Skin of body (tissue), 2 donors: ENCODE data around the gene RAB11FIP5. TPM values are rescaled to one million over a fixed set of nuclear protein-coding genes. Genes with fewer than 3 reads are reported as not detected.

Source experiments
- DNase-seq: peaks from one replicate; lab custom pipeline; 2025; lab: John Stamatoyannopoulos, UW
- total RNA-seq: library from RNA; depleted of rRNA; stranded (reverse); fragments of >200 nt; gene quantifications from one replicate; pipeline ENCODE4 v1.2.3, GENCODE V29; 2014

The RAB11FIP5 gene
- total RNA-seq, 1 donor from 2014 or later = 9.9 TPM

DNA sequence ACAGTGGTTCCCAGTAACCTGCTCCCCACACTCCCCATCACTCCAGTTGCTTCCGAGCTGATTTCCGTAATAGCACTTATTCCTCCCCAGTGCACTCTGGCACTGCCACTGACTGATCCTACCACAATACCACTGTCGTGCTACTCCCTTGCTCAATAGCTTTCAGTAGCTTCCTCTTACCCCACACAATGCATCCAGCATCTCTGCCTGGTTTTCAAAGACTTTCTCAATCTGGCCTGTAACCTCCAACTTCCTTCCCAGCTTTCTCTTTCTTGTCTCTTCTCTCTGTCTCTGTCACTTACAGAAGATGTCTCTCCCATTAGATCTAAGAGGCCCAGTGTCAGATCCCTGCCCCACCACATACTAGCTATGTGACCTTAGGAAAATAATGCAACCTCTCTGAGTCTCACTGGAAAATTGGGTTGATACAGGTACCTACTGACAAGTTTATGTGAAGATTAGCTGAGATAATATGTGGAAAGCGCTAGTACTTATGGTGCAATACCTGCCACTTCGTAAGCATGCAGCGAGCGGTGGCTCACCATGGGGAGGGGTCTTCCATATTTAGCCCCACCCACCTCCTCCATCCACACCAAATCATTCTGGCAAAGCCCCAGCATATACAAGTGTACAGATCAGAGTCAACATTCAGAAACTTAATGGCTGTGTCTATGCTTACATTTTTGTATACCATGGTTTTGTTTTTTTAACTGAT, 77.9 kb downstream of the RAB11FIP5 start:
- DNase-seq = no peak

DNA sequence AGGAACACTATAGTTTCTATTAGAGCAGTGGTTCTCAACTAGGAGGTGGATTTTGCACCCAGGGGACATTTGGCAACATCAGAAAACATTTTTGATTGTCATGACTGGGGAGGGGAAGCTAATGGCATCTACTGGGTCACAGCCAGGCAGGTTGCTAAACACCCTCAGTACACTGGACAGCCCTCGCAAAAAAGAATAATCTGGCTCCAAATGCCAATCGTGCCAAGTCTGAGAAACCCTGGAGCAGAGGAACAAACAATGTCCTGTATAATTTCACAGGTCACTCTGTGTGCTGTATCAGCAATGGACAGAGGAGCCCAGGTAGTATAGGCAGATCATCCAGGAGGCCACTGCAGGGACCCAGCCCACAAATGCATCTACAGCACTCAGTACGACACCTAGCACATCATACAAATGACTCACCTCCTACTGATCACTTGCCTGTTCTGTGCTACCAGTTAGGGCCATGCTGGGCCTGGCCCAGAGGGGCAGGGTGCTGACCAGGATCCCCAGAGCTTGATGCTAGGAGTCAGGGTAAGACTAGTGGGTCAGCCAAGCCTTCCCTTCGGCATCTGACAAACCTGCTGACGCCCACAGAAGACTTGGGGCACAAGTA, 78.9 kb downstream of the RAB11FIP5 start:
- DNase-seq = no peak

DNA sequence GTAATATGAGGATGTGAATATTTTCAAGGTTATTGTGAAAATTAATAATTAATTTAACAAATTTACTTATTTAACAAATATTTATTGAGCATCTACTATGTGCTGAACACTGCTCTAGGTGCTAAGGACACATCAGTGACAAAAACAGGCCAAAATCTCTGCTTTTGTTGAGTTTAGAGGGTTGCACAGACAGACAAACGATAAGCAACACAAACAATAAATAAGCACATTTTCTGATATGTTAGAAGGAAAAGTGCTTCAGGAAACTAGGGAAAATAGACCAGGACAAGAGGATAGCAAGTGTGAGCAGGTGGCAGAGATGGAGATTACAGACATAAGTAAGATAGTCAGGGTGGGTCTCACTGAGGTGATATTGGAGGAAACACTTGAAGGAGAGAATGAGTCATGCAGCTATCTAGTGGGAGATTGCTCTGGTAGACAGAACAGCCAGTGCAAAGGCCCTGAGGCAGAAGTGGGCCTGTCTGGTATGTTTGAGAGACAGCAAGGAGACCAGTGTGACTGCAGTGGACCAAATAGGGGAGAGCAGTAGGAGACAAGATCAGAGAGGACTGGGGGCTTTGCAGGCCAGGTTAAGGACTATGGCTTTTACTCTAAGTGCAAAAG, 79.5 kb downstream of the RAB11FIP5 start:
- DNase-seq = no peak

DNA sequence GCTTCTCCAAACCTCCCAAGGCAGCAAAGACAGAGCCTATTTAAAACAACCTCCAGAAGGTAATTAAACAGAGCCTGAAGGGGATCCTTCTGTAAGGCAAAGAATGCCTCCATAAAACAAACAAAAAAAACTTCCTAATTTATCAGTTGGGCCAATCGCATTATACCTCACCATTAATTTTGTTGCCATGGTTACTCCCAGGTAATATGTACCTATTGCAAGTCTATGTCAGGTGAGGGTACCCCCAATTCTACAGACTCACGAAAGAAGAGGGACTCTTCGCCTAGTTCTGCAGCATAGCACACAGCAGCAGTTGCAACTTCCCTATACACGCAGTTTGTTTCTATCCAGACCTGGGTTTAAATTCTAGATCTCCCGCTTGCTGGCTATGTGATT, 80.0 kb downstream of the RAB11FIP5 start:
- DNase-seq = no peak

DNA sequence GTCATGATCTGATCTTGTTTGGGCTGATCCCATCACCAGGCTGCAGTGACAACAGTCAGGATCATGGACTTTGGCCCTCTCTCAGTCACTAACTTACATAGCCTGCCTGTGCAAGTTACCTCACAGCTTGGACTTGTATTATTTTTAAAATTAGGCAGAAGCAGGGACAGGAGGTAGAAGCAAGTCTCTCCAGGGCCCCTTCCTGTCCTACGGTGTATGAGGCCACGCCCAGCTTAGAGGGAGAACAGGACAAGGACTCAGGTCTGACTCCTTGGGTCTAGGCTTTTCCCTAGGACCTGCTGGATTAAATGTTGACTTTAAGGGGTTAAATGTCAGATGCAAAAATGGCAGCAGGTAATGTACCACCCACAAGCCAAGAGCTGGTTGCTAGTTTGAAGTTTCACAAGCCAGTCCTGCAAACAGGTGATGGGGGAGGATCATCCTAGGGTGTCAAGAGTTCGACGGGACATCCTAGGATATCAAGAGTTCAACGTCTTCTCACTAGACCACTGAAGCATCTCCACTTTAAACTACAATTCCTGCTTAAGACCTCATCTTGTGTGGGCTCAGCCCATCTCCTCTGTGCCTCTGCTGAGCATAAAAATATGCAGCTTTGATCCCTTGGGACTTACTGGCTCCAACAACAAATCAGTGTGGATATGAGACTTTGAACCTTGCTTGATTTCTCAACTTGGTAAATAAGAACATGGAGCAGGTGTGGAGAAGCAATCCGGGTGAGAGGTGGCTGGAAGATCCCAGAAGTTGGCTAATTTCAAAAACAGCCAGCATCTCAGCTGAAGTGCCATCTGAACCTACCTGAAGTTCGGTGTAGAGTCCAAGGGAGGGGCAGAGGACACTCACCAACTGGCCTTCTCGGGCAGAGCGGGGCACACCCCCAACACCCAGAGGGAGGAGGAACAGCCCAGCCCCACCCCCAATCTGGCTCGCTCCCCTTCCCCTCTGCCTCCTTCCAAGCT, 80.7 kb downstream of the RAB11FIP5 start:
- no peak for DNase-seq

DNA sequence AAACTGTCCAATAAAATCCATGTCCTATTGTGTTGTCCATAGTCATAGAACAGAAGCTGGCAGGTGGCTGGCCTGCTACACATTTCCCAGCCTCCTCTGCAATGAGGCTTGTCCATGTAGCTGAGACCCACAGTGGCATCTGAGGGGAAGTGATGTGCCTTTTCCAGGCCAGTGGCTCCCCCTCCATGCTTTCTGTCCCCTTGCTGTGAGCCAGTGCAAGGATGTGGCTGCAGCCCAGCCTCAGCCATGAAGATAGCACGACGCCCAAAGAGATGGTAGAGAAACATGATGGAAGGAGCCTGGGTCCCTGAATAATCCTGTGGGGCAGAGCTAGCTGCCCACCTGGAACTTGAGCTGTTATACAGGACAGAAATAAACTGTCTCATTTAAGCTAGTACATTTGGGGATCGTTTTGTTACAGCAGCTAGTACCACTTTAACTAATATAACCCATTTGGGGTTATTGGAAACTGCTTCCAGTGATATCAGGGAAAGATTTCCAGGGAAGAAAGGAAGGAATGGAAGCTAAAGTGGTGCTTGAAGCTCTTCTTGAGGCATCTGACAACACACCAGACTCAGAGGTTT, 81.6 kb downstream of the RAB11FIP5 start:
- DNase-seq = no peak

DNA sequence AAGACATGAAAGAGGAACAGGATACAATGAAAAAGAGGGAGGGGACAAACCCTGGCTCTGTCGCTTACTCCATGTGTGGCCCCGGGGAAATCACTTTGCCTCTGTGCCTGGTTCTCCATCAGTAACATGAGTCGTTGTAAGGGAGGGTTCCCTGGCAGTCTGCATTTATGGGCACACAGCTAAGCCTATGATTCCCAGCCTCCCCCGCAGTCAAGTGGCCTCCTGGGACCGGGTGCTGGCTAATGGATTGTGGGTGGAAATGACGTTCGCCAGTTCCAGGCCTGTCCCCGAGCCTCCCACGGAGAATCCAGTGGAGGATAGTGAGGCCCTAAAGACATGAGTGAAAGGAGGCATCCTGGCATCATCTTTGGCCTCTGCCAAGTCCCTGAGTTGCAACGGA, 83.9 kb downstream of the RAB11FIP5 start:
- DNase-seq = no peak

DNA sequence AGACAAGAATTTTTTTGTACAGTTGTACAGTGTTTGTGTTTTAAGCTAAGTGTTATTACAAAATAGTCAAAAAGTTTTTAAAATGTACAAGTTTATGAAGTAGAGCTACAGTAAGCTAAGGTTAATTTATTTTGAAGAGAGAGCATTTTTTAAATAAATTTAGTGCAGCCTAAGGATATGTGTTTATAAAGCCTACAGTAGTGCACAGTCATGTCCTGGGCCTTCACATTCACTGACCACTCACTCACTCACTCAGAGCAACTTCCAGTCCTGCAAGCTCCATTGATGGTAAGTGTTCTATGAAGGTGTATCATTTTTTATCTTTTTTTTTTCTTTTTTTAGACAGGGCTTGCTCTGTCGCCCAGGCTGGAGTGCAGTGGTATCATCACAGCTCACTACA, 85.4 kb downstream of the RAB11FIP5 start:
- DNase-seq = no peak

DNA sequence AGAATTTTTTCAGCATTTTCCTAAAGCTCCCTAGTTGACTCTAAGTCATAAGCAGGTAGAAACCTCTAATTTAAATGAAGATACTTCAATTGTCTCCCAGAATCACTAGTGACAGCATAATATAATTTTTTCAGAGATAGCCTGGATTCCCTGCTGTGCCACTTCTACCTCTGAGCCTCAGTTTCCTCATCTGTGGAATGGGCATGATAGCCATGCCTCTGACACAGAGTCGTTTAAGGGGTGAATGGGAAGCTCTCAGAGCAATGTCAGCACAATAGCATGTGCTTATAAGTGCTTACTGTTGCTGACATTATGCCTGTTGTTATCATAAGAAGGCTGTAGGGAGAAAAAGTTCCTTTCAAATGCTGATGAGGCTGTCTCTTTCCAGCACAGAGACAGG, 89.3 kb downstream of the RAB11FIP5 start:
- DNase-seq = no peak

Other genes with a start within 250 kb of the RAB11FIP5 start
- 3.9 TPM for gene SPR, start 225.5 kb downstream of the RAB11FIP5 start, total RNA-seq
- not detected for gene EMX1, start 195.4 kb downstream of the RAB11FIP5 start, total RNA-seq
- gene SFXN5, start 41.2 kb downstream of the RAB11FIP5 start, total RNA-seq = 5.1 TPM
- not detected for gene NOTO, start 89.6 kb upstream of the RAB11FIP5 start, total RNA-seq
- gene SMYD5, start 101.3 kb upstream of the RAB11FIP5 start, total RNA-seq = 15.3 TPM
- gene PRADC1, start 120.3 kb upstream of the RAB11FIP5 start, total RNA-seq = 9.0 TPM
- gene CCT7, start 121.4 kb upstream of the RAB11FIP5 start, total RNA-seq = 124 TPM
- gene FBXO41, start 171.5 kb upstream of the RAB11FIP5 start, total RNA-seq = 0.79 TPM
- gene EGR4, start 180.6 kb upstream of the RAB11FIP5 start, total RNA-seq = 0.10 TPM